Chondrocyte (in vitro differentiated cells): ENCODE measurements around the gene RNF186. TPM values are rescaled to one million over a fixed set of nuclear protein-coding genes. Genes with fewer than 3 reads are reported as not detected.

Experiments
- DNase-seq: peaks from one replicate; pipeline ENCODE4 v3.0.0; 2021; ENCODE audit warnings: mixed read lengths, low spot score
- H3K27ac Mint-ChIP-seq: one replicate; pipeline ENCODE4 v1.8.0; 2021; ENCODE audit warnings: mild to moderate bottlenecking, moderate library complexity, mixed read lengths; ENCODE audit not compliant: unreplicated experiment
- H3K27me3 Mint-ChIP-seq: 2 replicates; pipeline ENCODE4 v1.8.0; 2021; ENCODE audit warnings: low read depth, mixed read lengths
- H3K36me3 Mint-ChIP-seq: 2 replicates; pipeline ENCODE4 v1.8.0; 2021; ENCODE audit warnings: low read depth, mixed read lengths
- H3K4me1 Mint-ChIP-seq: 2 replicates; pipeline ENCODE4 v1.8.0; 2021; ENCODE audit warnings: low read depth, mild to moderate bottlenecking, mixed read lengths
- H3K4me3 Mint-ChIP-seq: one replicate; pipeline ENCODE4 v1.8.0; 2021; ENCODE audit warnings: mild to moderate bottlenecking, moderate library complexity, mixed read lengths; ENCODE audit not compliant: unreplicated experiment
- H3K9me3 Mint-ChIP-seq: 2 replicates; pipeline ENCODE4 v1.8.0; 2021; ENCODE audit warnings: low read depth, mixed read lengths
- total RNA-seq: library from RNA; stranded (reverse); gene quantifications from 3 replicates; pipeline ENCODE4 v1.2.1, GENCODE V29; 2021
- TF ChIP-seq, protein P1 (sequence below): fragments of 200-600 bp; sonication (generic); IDR thresholded peaks from 2 replicates; pipeline ENCODE4 v1.5.0; 2021; ENCODE audit warnings: antibody characterized with exemption, mild to moderate bottlenecking, moderate library complexity

RNF186 gene
- total RNA-seq, 1 donor from 2014 or later: not detected

DNA sequence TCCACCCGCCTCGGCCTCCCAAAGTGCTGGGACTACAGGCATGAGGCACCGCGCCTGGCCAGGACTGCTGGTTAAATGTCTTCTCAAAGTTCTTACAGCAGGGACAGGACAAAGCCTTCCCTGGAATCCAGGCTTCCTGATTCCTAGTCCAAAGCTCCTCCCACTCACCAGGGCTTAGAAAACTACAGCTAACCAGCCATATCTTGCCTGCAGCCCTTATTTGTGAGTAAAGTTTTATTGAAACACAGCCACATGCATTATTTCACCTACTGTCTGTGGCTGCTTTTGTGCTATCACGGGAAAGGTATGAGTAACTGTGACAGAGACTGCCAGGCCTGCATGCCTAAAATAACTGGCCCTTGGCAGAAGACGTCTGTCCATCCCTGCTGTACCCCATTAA, 39.8 kb downstream of the RNF186 start:
- TF ChIP-seq, protein P1, sequence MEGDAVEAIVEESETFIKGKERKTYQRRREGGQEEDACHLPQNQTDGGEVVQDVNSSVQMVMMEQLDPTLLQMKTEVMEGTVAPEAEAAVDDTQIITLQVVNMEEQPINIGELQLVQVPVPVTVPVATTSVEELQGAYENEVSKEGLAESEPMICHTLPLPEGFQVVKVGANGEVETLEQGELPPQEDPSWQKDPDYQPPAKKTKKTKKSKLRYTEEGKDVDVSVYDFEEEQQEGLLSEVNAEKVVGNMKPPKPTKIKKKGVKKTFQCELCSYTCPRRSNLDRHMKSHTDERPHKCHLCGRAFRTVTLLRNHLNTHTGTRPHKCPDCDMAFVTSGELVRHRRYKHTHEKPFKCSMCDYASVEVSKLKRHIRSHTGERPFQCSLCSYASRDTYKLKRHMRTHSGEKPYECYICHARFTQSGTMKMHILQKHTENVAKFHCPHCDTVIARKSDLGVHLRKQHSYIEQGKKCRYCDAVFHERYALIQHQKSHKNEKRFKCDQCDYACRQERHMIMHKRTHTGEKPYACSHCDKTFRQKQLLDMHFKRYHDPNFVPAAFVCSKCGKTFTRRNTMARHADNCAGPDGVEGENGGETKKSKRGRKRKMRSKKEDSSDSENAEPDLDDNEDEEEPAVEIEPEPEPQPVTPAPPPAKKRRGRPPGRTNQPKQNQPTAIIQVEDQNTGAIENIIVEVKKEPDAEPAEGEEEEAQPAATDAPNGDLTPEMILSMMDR: no peak
- Mint-ChIP-seq H3K4me1 (no peaks in the 10 kb centered on the region), H3K27me3 (no peaks in the 10 kb centered on the region), H3K4me3 (no peak overlapping the region), H3K9me3 (no peaks in the 10 kb centered on the region), H3K36me3 (peaks cover 12% of the 10 kb centered on the region), H3K27ac (no peak overlapping the region)
- no peak for DNase-seq

DNA sequence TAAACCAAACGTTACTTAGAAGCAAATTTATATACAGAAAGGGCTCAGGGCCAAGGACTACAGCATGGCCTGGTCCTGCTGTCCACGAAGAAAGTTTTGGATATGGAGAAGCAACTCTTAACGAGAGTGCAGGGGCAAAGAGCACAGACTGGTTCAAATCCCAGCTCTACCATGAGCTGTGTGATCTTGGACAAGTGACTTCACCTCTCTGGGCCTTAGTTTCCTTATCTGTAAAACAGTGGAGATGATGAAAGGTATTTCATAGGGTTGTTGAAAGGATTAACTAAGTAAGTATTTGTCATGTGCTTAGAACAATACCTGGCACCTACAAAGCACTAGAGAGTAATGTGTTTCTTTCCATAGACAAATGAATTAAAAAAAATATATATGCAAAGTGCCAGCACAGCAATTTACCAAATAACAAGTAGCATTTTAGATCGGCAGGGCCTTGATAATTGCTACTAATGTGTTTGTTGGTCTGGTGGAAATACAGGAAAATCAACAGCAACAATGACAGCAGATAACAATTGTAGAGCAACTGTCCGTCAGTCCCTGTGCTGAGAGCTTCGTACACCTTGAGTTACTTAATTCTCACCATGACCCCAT, 40.8 kb downstream of the RNF186 start:
- no peak overlapping the region for H3K4me3 Mint-ChIP-seq
- H3K27me3 Mint-ChIP-seq: no peaks in the 10 kb centered on the region
- peaks cover 5% of the 10 kb centered on the region for H3K36me3 Mint-ChIP-seq

DNA sequence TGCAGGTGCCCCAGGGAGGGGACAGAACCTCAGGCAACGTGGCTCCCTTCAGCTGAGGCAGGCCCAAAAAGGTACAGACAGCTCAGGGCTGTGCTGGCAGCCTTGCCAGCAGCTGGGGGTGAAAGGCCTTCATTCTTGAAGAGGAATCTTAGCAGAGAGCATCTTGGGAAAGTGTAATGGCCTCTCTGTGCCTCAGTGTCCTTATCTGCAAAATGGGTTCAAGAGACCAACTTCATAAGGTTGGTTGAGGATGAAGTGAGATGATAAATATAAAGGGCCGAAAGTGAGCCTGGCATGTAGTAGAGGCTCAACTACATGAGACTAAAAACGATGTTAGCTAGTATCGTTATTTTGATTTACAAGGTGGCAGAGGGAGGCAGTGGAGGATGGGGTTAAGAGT, 41.6 kb downstream of the RNF186 start:
- peaks cover 2% of the 10 kb centered on the region for H3K36me3 Mint-ChIP-seq
- peaks cover 15% of the 10 kb centered on the region for H3K4me1 Mint-ChIP-seq
- no peaks in the 10 kb centered on the region for H3K9me3 Mint-ChIP-seq
- H3K27me3 Mint-ChIP-seq: no peaks in the 10 kb centered on the region
- TF ChIP-seq, protein P1: no peak
- DNase-seq: no peak
- no peak overlapping the region for H3K27ac Mint-ChIP-seq
- no peak overlapping the region for H3K4me3 Mint-ChIP-seq

More for the DNA sequence above, 40.8 kb downstream of the RNF186 start:
- TF ChIP-seq, protein P1: no peak
- H3K27ac Mint-ChIP-seq: no peak overlapping the region
- H3K9me3 Mint-ChIP-seq: no peaks in the 10 kb centered on the region
- H3K4me1 Mint-ChIP-seq: peaks cover 7% of the 10 kb centered on the region
- no peak for DNase-seq

DNA sequence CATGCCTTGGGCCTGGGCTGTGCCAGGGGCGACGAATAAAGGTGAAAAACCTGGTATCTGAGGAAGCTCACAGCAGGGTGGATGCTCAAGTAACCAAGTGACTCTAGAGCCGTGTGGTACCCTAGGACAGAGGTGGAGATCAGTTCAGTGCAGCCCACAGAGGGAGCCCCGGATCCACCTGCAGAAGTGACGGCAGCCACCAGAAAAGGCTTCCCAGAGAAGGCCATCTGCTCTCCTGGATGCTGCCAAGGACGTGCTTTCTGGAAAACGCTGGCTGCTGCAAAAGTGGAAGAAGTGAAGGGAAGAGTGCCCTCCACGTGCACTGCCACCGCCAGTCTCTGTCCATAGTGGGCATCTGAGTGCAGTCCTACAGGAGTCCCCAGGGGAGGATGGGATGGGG, 43.0 kb downstream of the RNF186 start:
- H3K9me3 Mint-ChIP-seq: no peaks in the 10 kb centered on the region
- H3K4me1 Mint-ChIP-seq: peaks cover 26% of the 10 kb centered on the region
- DNase-seq: no peak
- H3K4me3 Mint-ChIP-seq: no peak overlapping the region
- H3K36me3 Mint-ChIP-seq: no peaks in the 10 kb centered on the region
- no peak overlapping the region for H3K27ac Mint-ChIP-seq
- no peaks in the 10 kb centered on the region for H3K27me3 Mint-ChIP-seq
- TF ChIP-seq, protein P1: no peak

DNA sequence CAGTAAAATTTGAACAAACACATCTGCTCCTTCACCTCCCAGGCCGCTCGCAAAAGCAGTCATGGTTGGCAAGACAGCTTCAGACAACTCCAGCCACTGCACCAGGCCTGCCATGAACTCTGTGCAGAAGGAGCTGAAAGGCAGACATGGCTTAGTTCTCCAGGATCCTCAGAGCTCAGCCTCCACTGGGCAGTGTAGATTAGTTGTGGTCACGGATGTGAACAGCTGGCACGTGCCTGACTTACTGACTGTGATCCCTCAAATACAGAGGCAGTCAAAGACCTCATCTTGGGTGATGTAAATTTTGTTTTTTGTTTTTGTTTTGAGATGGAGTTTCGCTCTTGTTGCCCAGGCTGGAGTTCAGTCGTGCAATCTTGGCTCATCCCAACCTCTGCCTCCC, 43.7 kb downstream of the RNF186 start:
- Mint-ChIP-seq H3K27me3 (no peaks in the 10 kb centered on the region), H3K36me3 (no peaks in the 10 kb centered on the region), H3K4me1 (peaks cover 31% of the 10 kb centered on the region), H3K9me3 (no peaks in the 10 kb centered on the region), H3K27ac (no peak overlapping the region), H3K4me3 (no peak overlapping the region)
- TF ChIP-seq, protein P1: no peak
- DNase-seq: no peak
